GM19025 (cell line): ENCODE results near the gene CDK1.

Source experiments
- ATAC-seq: cut with Tn5 transposase; IDR thresholded peaks from one replicate; pipeline ENCODE4 v1.9.1; 2021; ENCODE audit warnings: mild to moderate bottlenecking, low read depth, moderate library complexity; ENCODE audit not compliant: unreplicated experiment

Gene CDK1

GRCh38 chr10:60769406-60769805, 8.9 kb upstream of the CDK1 start:
- ATAC-seq: no peak

GRCh38 chr10:60777696-60778213, 523 bp upstream of the CDK1 start:
- ATAC-seq: peak; percentile 4

- peak; percentile 6 for ATAC-seq
These were observed 906 bp downstream of the CDK1 start for GRCh38 chr10:60778971-60779796.

GRCh38 chr10:60781661-60782060, 3.4 kb downstream of the CDK1 start:
- ATAC-seq: no peak

GRCh38 chr10:60784641-60785040, 6.4 kb downstream of the CDK1 start:
- no peak for ATAC-seq

GRCh38 chr10:60788544-60788943, 10.3 kb downstream of the CDK1 start:
- no peak for ATAC-seq

- ATAC-seq: no peak
These were observed 11.1 kb downstream of the CDK1 start for GRCh38 chr10:60789340-60789739.

- ATAC-seq: no peak
These were observed 16.7 kb downstream of the CDK1 start for GRCh38 chr10:60794953-60795352.

- ATAC-seq: no peak
These were observed 17.4 kb downstream of the CDK1 start for GRCh38 chr10:60795465-60796202.

- ATAC-seq: no peak
These were observed 18.2 kb downstream of the CDK1 start for GRCh38 chr10:60796481-60796880.

GRCh38 chr10:60797200-60797599, 18.9 kb downstream of the CDK1 start:
- ATAC-seq: no peak

GRCh38 chr10:60798031-60798430, 19.8 kb downstream of the CDK1 start:
- ATAC-seq: no peak

- no peak for ATAC-seq
These were observed 20.6 kb downstream of the CDK1 start for GRCh38 chr10:60798870-60799269.

GRCh38 chr10:60799971-60800650, 21.8 kb downstream of the CDK1 start:
- ATAC-seq: no peak

GRCh38 chr10:60800918-60801317, 22.6 kb downstream of the CDK1 start:
- no peak for ATAC-seq

GRCh38 chr10:60801522-60801921, 23.2 kb downstream of the CDK1 start:
- ATAC-seq: no peak

- no peak for ATAC-seq
These were observed 25.2 kb downstream of the CDK1 start for GRCh38 chr10:60803433-60803832.

- ATAC-seq: no peak
These were observed 25.6 kb downstream of the CDK1 start for GRCh38 chr10:60803865-60804264.

GRCh38 chr10:60806921-60807320, 28.6 kb downstream of the CDK1 start:
- no peak for ATAC-seq

- no peak for ATAC-seq
These were observed 29.2 kb downstream of the CDK1 start for GRCh38 chr10:60807499-60807898.

GRCh38 chr10:60808036-60808435, 29.8 kb downstream of the CDK1 start:
- ATAC-seq: no peak
